ENCODE data around the gene HTR4.
A peak's percentile ranks its signal among the peaks of the same experiment; 100 is the strongest.
"Not testable (repeated sequence)": the region's sequence is repeated elsewhere in the genome, so short reads cannot be mapped to it uniquely, and the experiment has no call there.

Gene HTR4

DNA sequence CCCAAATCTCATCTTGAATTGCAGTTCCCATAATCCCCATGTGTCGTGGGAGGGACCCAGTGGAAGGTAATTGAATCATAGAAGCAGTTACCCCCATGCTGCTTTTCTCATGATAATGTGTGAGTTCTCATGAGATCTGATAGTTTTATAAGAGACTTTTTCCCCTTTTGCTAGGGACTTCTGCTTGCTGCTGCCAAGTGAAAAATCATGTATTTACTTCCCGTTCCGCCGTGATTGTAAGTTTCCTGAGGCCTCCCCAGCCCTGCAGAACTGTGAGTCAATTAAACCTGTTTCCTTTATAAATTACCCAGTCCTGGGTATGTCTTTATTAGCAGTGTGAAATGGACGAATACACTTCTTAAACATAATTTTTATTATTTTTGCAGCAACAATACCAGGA is 185.6 kb downstream of the HTR4 start:
- not testable (repeated sequence) for DNase-seq

DNA sequence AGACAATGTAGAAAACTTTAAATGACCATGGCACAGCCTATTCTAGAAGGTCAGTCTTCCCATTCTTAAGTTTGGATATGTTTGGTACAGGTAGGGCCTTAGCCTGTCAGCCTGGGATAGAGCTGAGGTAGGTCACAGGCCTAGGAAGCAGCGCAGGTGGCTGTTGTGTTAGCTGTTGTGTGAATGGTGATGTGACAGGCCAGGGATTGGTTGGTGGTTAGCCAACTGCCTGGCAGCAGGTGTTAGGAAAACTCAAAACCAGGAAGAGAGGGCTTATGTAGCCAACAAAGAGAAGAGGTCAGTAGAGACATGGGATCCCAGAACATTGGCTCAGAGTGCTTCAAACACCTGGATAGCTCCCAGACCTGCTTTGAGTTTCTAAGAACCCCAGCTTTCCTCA is 186.4 kb downstream of the HTR4 start:
- no peak for DNase-seq

DNA sequence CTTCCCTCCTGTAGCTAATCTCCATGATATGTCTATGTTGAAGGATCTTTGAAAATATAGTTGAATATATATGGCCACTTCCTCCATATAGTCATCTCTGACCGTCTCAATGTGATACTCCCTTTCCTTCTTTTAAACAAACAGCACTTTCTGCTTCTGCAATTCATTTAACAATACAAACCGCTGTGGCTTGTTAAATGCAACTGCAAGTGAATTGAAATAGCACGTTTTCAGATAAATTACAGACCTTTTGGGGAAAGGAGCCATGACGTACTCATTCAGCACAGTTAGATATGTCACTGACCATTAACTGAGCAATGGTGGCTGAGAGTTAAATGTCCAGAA is 188.1 kb downstream of the HTR4 start:
- DNase-seq, result no peak

DNA sequence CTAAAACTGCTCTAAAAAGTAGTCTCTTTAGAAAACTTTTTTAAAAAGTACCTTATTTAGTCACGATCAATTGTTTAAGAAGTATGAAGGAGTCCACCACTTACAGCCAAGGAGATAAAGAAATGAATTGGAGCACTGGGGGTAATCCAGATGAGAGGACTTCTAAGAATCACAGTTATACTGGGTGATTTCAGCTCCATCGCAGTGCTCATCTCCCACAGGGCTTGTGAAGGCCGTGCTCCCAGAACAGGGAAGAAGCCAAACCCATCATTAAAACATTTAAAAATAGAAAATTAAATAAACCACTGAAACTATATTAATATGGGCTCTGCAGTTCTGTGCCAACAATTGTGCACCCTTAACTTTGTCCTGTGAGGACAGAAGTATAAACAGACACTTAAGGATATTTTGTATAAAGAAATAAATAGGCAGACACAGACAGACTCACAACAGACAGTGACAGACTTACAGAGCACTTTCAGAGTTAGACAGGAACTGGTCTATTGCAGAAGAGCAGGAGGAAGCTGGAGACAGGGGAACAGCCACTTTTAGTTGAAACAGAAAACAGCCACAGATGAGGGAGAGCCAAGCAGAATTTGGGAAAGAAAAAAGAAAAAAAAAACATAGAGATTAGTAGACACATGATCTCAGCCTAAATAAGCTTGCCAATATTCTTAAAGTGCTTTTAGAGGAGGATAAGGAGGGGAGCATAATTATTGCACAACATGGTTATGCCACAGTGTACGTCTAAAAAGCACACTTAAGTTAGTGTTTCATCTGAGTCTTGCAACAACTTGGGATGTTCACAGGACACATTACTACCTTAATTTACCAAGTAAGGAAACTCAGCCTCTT is 188.7 kb downstream of the HTR4 start:
- DNase-seq, result no peak

DNA sequence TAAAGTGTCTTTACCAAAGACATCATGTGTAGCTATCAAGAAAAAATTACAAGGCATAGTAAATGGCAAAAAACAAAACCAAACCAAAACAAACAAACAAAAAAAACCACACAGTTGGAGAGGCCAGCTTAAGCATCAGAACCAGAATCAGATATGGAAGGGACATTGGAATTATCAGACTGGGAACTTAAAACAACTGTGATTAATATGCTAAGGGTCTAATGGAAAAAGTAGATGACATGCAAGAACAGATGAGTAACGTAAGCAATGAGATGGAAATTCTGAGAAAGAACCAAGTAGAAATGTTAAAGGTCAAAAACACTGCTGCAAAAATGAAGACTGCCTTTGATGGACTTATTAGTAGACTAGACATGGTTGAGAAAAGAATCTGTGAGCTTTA is 194.7 kb downstream of the HTR4 start:
- no peak for DNase-seq

DNA sequence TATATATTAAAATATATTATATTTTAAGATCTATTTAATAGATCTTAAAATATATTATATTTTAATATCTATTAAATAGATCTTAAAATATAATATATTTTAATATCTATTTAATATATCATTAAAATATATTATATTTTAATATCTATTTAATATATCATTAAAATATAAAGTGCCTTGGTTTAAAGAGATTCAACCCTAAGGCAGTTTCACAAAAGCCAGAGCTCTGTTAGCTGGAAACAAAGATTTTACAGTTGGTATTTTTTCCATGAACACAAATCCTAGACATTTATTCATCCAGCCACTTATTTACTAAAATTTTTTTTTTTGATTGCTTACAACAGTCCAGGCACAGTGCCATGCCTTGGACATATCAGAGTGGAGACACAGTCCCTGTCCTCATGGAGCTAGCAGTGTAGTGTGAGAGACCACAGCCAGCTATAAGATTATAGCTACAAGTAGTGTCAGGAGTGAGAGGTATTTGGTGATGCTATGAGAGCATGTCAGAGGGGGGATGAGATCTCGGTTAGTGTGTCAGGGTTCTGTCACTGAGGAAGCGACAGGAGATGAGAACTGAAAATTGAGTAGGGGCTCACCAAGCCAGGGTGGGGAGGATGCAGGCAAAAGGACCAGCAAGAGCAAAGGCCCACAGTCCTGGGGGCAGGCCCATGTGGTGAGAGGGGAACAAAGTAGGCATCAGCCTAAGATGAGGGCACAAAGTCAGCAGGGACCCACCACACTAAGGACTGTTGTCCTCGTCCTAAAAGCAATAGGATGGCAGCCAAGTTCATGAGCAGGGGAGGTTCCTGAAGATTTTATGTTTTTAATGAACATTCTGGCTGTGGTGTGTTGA is 196.1 kb downstream of the HTR4 start:
- DNase-seq, result no peak

DNA sequence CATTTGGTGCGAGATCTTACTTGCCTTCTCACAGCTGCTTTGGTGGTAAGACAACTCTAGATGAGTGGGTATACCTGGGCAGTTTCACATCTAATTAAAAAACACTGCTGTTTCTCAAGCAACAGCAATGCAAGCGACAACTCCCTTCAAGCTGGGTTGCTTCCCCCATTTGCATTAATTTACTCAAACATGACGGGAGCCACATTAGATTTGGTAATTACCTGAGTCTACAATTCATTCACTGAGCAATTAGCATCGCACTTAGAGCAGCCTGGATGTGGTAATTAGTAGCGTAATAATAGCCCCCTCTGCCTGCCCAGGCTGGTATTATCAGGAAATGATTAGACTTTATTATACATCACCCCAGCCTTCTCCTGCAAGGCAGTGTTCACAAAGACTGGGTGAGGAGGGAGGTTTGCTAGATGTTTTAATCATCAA is 197.1 kb downstream of the HTR4 start:
- peak; percentile 22 to 29 for DNase-seq

DNA sequence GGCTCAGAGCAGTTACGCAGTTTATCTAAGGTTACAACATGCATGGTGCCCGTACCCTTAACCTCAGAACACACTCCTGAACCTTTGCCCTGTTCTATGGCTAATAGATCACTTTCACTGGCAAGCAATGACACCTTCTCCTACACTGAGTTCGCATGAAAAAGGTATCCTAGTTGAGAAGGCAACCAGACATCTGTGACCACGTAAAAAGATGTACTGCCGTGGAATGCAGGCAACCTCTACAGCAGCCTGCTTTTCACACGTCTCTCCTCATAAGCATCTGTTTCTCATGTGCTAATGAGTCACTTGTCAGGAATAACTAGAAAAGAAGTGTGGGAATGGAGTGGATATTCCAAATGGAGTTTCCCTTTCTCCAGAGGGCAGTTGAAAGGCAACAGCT is 199.1 kb downstream of the HTR4 start:
- no peak for DNase-seq

DNA sequence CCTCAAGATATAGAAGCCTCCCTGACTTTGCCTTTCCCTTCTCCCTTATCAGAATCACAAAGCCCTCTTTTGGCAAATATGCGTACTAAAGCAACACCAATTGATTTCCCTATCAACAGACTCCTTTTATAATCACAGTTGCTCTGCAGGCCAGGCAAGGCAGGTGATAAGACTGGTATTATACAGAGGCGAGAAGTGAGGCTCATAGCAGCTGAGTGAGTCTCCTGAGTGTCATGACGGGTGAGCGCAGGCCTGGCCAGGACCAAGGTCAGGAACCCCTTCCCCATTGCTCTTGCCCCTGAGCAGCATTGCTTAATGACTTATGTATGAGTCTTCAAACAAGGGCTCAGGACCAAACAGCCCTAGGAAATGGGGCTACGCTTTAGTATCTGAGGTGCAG is 199.8 kb downstream of the HTR4 start:
- no peak for DNase-seq

DNA sequence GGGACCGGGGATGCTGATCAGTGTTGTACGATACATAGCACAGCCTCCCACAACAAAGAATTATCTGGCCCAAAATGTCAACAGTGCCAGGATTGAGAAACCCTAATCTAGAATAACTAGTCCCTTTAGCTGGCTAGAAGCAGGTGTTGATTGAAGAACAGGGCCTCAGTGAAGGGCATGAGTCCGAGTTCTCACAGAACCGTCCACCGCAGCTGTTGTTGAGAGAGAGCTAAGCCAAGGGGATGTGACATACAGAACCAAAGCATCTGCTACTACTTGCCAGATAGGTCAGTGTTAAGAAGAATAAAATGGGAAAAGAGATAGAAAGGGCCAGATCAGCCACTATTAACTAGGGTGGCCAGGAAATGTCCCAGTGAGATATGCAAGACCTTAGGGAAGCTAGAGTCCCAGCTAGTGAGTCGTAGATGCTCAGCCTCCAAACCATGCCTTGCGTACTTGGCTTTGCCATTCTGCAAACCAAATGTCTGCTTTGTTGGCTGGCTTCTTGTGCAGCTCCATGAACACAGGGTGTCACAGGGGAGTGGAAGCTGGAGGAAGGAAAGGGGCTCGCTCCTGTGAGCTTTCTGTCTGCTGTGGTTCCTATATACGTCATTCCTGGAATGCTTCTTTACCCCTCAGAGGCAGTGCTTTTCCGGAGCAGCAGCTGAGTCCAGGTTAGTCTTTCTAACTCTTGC is 201.7 kb downstream of the HTR4 start:
- no peak for DNase-seq

DNA sequence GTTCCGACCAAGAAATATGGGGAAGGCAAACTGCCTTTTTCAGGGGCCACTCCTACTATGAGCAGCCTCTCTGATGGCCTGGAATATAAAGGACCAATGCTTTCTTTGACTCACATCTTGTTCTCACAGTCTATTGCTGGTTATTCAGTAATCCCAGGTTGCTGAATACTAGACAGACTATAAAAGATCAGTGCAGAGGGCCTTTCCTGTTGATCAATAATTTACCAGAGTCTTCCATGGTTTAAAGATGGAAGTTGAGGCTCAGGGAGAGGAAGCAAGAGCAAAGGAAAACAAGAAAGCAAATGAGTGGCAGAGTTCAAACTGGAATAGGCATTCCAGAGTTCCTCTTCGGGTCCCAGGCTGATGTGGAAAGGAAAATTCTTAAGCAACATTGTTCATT is 207.7 kb downstream of the HTR4 start:
- DNase-seq, result no peak

DNA sequence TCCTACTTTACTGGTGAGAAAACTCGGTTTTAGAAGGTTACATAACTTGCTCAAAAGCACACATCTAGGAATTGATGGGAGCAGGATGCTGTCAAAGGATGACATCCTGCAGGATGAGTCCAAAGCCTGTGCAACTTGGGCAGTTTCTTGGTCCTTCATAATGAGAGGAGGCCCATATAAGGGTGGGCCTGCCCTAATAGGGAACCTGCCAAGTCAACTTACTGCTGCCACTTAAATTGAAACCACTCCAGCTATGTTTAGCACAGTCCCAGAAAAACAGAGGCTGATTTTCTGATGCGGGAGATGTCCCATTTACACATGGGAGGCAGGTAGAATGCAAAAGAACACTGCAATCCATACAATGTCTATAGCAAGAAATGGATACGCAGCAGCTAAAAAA is 208.7 kb downstream of the HTR4 start:
- no peak for DNase-seq

DNA sequence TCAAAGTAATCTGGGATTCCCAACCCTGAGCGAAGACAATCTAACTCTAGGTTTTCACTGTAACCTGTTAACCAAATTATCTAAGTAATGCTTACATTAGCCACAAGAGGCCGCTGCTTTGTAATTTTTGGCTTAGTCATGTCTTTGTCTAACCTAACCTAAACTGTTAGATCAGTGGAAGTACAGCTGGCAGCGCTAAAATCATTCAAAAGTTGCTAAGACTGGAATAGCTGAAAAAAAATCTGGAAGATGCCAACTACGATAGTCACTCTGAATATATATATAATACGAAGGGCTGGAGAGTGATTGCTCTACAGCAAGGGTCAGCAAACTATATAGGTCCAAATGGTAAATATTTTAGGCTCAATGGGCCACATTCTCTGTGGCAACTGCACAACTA is 210.3 kb downstream of the HTR4 start:
- peak; percentile 5 to 58 for DNase-seq

DNA sequence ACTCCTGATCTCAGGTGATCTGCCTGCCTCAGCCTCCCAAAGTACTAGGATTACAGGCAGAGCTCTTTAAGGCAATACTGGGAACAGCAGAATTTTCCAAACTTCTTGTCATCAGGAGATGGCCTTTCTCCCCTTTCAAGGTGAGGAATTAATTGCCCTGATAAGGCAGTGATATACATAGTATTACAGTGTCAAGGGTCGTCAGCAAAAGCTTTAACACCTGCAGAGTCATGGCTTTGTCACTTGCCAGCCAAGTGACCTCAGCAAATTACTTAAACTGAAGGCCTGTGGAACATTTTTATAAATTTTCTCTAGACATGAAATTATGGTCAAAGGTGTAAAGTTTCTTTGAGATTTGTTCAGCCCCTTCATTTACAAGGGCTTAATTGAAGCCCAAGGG is 211.1 kb downstream of the HTR4 start:
- DNase-seq, result no peak

DNA sequence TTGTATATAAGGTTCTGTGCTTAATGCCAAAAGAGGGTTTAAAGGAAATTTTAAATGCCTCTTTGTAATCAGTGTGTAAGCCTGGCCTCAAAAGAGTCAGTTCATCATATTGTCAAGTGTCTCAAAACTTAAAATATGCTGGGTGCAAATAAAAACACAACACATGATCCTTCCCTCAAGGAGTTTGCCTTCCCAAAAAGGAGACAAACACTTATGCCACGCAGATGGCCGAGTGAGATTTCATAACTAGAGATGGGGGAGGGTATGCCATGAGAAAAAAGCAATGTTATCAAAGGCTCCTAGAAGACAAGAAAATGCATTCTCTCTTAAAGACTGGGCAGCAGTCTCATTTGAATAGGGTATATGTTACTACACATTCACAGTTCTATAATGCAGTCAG is 215.4 kb downstream of the HTR4 start:
- DNase-seq, result no peak

DNA sequence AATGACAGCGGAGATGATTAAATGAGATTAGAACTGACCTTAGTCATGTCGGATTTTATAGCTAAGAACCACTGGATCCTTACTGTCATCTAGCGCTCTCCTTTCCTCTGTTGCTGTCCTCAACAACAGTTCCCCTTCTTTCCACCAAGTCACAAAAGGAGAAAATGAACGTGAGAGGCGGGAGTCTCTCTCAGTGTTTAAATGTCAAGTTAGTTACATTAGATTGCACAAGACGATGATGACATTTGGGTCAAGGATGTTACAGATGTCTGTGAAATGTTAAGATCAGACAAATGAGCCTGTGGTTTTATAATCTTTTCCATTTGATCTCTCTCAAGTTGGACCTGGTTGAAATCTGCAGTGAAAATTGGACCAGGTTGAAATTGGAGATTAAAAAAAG is 217.1 kb downstream of the HTR4 start:
- no peak for DNase-seq

DNA sequence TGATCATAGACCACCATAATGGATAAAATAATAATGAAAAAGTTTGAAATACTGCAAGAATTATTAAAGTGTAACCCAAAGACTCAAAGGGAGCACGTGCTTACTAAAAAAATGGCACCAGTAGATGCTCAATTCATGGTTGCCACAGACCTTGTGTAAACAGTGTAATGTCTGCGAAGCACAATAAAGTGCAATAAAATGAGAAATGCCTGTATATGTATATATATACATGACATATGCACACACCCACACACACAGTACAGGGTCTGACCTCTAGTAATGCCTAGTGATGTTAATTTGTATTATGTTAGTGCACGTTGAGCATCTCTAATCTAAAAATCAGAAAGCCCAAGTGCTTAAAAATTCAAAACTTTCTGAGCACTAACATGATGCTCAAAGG is 218.3 kb downstream of the HTR4 start:
- no peak for DNase-seq

DNA sequence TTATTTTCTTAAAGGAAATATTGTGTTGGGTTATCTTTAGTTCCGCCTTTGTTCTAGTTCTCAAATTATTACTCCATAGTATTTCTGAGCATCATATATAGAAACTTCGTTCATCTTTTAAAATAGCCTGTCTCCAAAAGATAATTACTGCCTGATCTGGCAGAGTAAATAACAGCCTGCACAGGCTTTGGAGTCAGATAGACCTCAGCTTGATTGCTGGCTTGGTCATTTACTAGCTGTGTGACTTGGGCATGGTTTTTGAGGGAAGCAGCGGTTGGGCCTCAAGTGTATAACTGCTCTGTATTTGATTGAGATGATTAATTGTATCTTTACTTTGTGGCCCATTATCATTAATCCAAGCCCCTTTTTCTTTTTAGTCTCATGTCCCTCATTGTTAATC is 220.5 kb downstream of the HTR4 start:
- DNase-seq, result no peak
